HCT116 (cell line): Measurements from ENCODE around the gene GALNT18. TPM values are rescaled to one million over a fixed set of nuclear protein-coding genes. Genes with fewer than 3 reads are reported as not detected.

Experiments used
- ATAC-seq: fragments of 200-7000 bp; cut with Tn5 transposase; 2 replicates; pipeline ENCODE4 v1.9.1; 2020; ENCODE audit warnings: mild to moderate bottlenecking, moderate library complexity
- BruUV-seq: library from RNA; stranded (reverse); fragments of 400-500 nt; replicated peaks from 2 replicates; lab custom pipeline; 2021; lab: Mats Ljungman, UMichigan
- CTCF ChIA-PET: fragments of 300-600 bp; sonication (Branson Sonifier 250); formaldehyde crosslinking; loops from one replicate; lab custom pipeline; 2021; ENCODE audit warnings: antibody characterized with exemption; lab: Charles Lee
- POLR2A ChIA-PET: fragments of 300-600, 350-600 bp; sonication (Branson Sonifier 250); formaldehyde crosslinking; loops from one replicate; lab custom pipeline; 2021; ENCODE audit warnings: antibody characterized with exemption; lab: Charles Lee
- RAD21 ChIA-PET, 2 experiments: fragments of 300-600 bp; sonication (Branson Sonifier 250); formaldehyde crosslinking; loops; one replicate each; lab custom pipeline; 2023; ENCODE audit warnings: low total read pairs in 2 of 2; ENCODE audit not compliant: uncharacterized antibody in 2 of 2, unreplicated experiment in 2 of 2, low non-redundant PET in 1 of 2; lab: Charles Lee
- DNase-seq: peaks from one replicate; pipeline ENCODE4 v3.0.0-alpha.2; 2010; ENCODE audit warnings: low read depth, low spot score
- H2AFZ ChIP-seq: fragments of 200-600 bp; shearing (Covaris generic), sonication (generic); 2 replicates; pipeline ENCODE4 v1.6.1; 2017; ENCODE audit warnings: low read depth, mixed run types, mixed read lengths, antibody characterized with exemption, low read length; ENCODE audit not compliant: poor library complexity, severe bottlenecking
- H3K27ac ChIP-seq: 2 replicates; pipeline ENCODE4 v1.5.1; 2012; ENCODE audit warnings: low read depth, low read length
- H3K27me3 ChIP-seq: fragments of 200-600 bp; sonication (generic); 2 replicates; pipeline ENCODE4 v1.6.1; 2016; ENCODE audit warnings: mixed run types, low read length, mixed read lengths; ENCODE audit not compliant: insufficient read depth
- H3K36me3 ChIP-seq, 2 experiments: fragments of 200-500 bp in 1 of 2; fragments of 200-600 bp in 1 of 2; sonication (Bioruptor generic) in 1 of 2; sonication (generic) in 1 of 2; 2 replicates each; pipeline versions ENCODE4 v1.5.1 to v1.6.1; 2014 to 2016; ENCODE audit warnings: low read length in 2 of 2, inconsistent platforms in 1 of 2, mixed read lengths in 1 of 2, mixed run types in 1 of 2; ENCODE audit not compliant: insufficient read depth in 2 of 2, control insufficient read depth in 1 of 2
- H3K4me1 ChIP-seq, 2 experiments: fragments of 200-600 bp in 1 of 2; sonication (generic) in 1 of 2; 2 replicates each; pipeline versions ENCODE4 v1.5.1 to v1.6.1; 2012 to 2017; ENCODE audit warnings: low read length in 2 of 2, inconsistent platforms in 1 of 2, mild to moderate bottlenecking in 1 of 2, mixed read lengths in 1 of 2, mixed run types in 1 of 2, moderate library complexity in 1 of 2; ENCODE audit not compliant: insufficient read depth in 2 of 2, control insufficient read depth in 1 of 2
- H3K4me2 ChIP-seq: fragments of 200-600 bp; sonication (generic); 2 replicates; pipeline ENCODE4 v1.6.1; 2017; ENCODE audit warnings: mixed run types, low read length, mixed read lengths
- H3K4me3 ChIP-seq, 2 experiments: fragments of 200-600 bp in 1 of 2; sonication (generic) in 1 of 2; replicated peaks in 1 of 2; 2 replicates each; pipeline ENCODE4 v1.5.1; 2011 to 2016; ENCODE audit warnings: low read length in 2 of 2, control low read depth in 1 of 2, low read depth in 1 of 2, mild to moderate bottlenecking in 1 of 2, mixed read lengths in 1 of 2, mixed run types in 1 of 2
- H3K79me2 ChIP-seq: fragments of 200-600 bp; sonication (generic); 2 replicates; pipeline ENCODE4 v1.6.1; 2017; ENCODE audit warnings: mild to moderate bottlenecking, mixed run types, low read length, moderate library complexity, mixed read lengths; ENCODE audit not compliant: insufficient read depth
- H3K9ac ChIP-seq: fragments of 200-600 bp; sonication (generic); 2 replicates; pipeline ENCODE4 v1.6.1; 2016; ENCODE audit warnings: low read length, mixed read lengths
- H3K9me2 ChIP-seq: fragments of 200-600 bp; sonication (generic), shearing (Covaris generic); 2 replicates; pipeline ENCODE4 v1.6.1; 2017; ENCODE audit warnings: mixed run types, mild to moderate bottlenecking, moderate library complexity; ENCODE audit not compliant: insufficient read depth
- H3K9me3 ChIP-seq, 2 experiments: fragments of 200-500 bp in 1 of 2; fragments of 200-600 bp in 1 of 2; sonication (Bioruptor generic) in 1 of 2; sonication (generic) in 1 of 2; 2 replicates each; pipeline ENCODE4 v1.6.1; 2014 to 2017; ENCODE audit warnings: low read length in 2 of 2, mixed read lengths in 2 of 2, inconsistent platforms in 1 of 2, low read depth in 1 of 2, mild to moderate bottlenecking in 1 of 2, mixed run types in 1 of 2, moderate library complexity in 1 of 2; ENCODE audit not compliant: control insufficient read depth in 1 of 2, insufficient read depth in 1 of 2
- H4K20me1 ChIP-seq: fragments of 200-600 bp; sonication (generic), shearing (Covaris generic); 2 replicates; pipeline ENCODE4 v1.6.1; 2017; ENCODE audit warnings: mixed run types, mild to moderate bottlenecking, moderate library complexity; ENCODE audit not compliant: insufficient read depth
- CBX3 ChIP-seq: IDR thresholded peaks from 2 replicates; pipeline ENCODE4 v1.6.1; 2012; ENCODE audit warnings: low read depth
- CTCF ChIP-seq, 3 experiments: fragments of 200-600 bp in 1 of 3; sonication (generic) in 1 of 3; IDR thresholded peaks in 2 of 3; conservative IDR thresholded peaks in 1 of 3; 2 replicates each; pipeline ENCODE4 v1.5.1; 2012 to 2017; ENCODE audit warnings: low read depth in 2 of 3, low read length in 2 of 3, antibody characterized with exemption in 1 of 3, borderline replicate concordance in 1 of 3, control low read depth in 1 of 3, mild to moderate bottlenecking in 1 of 3, mixed read lengths in 1 of 3, mixed run types in 1 of 3, moderate library complexity in 1 of 3; ENCODE audit not compliant: insufficient read depth in 1 of 3
- ELF1 ChIP-seq: IDR thresholded peaks from 2 replicates; pipeline ENCODE4 v1.6.1; 2012; ENCODE audit warnings: low read depth, borderline replicate concordance
- EZH2 ChIP-seq: fragments of 200-600 bp; sonication (generic); IDR thresholded peaks from 2 replicates; pipeline ENCODE4 v1.6.1; 2017; ENCODE audit warnings: antibody characterized with exemption, mixed run types
- EZH2phosphoT487 ChIP-seq: fragments of 200-600 bp; IDR thresholded peaks from 2 replicates; pipeline ENCODE4 v1.6.1; 2018; ENCODE audit warnings: antibody characterized with exemption, borderline replicate concordance
- FOSL1 ChIP-seq: IDR thresholded peaks from 2 replicates; pipeline ENCODE4 v1.6.1; 2012; ENCODE audit warnings: low read depth
- POLR2A ChIP-seq: IDR thresholded peaks from 2 replicates; pipeline ENCODE4 v1.7.0; 2011; ENCODE audit warnings: borderline replicate concordance; ENCODE audit not compliant: insufficient read depth, insufficient read length; ENCODE audit errors: extremely low read depth
- POLR2AphosphoS5 ChIP-seq: IDR thresholded peaks from 2 replicates; pipeline ENCODE4 v1.6.1; 2011; ENCODE audit warnings: mild to moderate bottlenecking, low read depth, low read length, moderate library complexity
- RAD21 ChIP-seq: IDR thresholded peaks from 2 replicates; pipeline ENCODE4 v1.6.1; 2012; ENCODE audit warnings: low read depth, mild to moderate bottlenecking
- SIN3A ChIP-seq: IDR thresholded peaks from 2 replicates; pipeline ENCODE4 v1.6.1; 2012; ENCODE audit warnings: low read depth
- TCF7L2 ChIP-seq: IDR thresholded peaks from 2 replicates; pipeline ENCODE4 v1.7.0; 2011; ENCODE audit warnings: borderline replicate concordance, inconsistent platforms; ENCODE audit not compliant: insufficient read depth, insufficient read length; ENCODE audit errors: extremely low read depth
- YY1 ChIP-seq: IDR thresholded peaks from 2 replicates; pipeline ENCODE4 v1.6.1; 2011; ENCODE audit warnings: low read length, low read depth, moderate library complexity, mild to moderate bottlenecking; ENCODE audit not compliant: insufficient replicate concordance; ENCODE audit errors: extremely low read depth
- ZBTB33 ChIP-seq: IDR thresholded peaks from 2 replicates; pipeline ENCODE4 v1.6.1; 2011; ENCODE audit warnings: mild to moderate bottlenecking, low read length, moderate library complexity; ENCODE audit not compliant: insufficient replicate concordance; ENCODE audit errors: extremely low read depth
- ZFX ChIP-seq: fragments of 450-650 bp; IDR thresholded peaks from 2 replicates; pipeline ENCODE4 v1.6.1; 2017
- intact Hi-C: fragments of 100-400 bp; cut with micrococcal nuclease; formaldehyde crosslinking; loops from 2 replicates; pipeline ENCODE4 v1.10.0; 2022
- total RNA-seq: library from RNA; stranded (reverse); gene quantifications from one replicate; pipeline ENCODE4 v1.2.1, GENCODE V29; 2021; ENCODE audit not compliant: unreplicated experiment

Gene GALNT18
- total RNA-seq, 1 experiment from 2014 or later: 19.9 TPM

DNA sequence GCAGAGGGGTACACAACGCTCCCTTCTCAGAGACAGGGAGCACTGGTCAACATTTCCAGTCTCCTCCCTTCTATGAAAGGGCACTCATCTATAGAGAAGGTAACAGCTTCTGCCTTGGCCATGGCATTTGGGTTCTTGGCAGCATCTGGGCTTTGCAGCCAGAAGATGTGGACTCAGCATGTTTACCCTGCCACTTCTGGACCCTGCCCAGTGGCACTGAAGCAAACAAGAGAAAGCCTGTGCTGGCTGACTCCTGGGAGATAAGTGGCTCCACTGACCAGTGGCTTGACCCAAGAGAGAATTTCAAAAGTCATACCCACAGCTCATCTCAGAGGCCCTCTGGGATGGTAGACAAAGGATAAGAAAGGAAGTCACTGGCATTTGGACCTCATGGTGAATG lies 276.7 kb downstream of the GALNT18 start:
- H3K27me3 ChIP-seq: no peaks in the 10 kb centered on the region
- no peak for DNase-seq
- no peaks in the 10 kb centered on the region for H3K79me2 ChIP-seq
- TF ChIP-seq SIN3A: no peak
- TF ChIP-seq CBX3: no peak
- TF ChIP-seq TCF7L2: no peak
- TF ChIP-seq EZH2phosphoT487: no peak
- TF ChIP-seq ZBTB33: no peak
- no peak for TF ChIP-seq RAD21
- TF ChIP-seq YY1: no peak
- TF ChIP-seq POLR2A: no peak
- TF ChIP-seq ELF1: no peak
- TF ChIP-seq ZFX: no peak
- no peak for TF ChIP-seq POLR2AphosphoS5
- no peak for TF ChIP-seq FOSL1
- no peak for TF ChIP-seq CTCF (IDR thresholded peaks at IDR 0.05 in 2 of 3, conservative IDR thresholded peaks at IDR 0.05 in 1 of 3; ENCODE audit: borderline replicate concordance in 1 of 3, insufficient read depth in 1 of 3, low read depth in 2 of 3, low read length in 2 of 3)
- TF ChIP-seq EZH2: no peak
- no peaks in the 10 kb centered on the region for H4K20me1 ChIP-seq
- no peaks in the 10 kb centered on the region for H3K9me3 ChIP-seq
- POLR2A ChIA-PET: no interaction called here
- H3K9me2 ChIP-seq: no peaks in the 10 kb centered on the region
- CTCF ChIA-PET: no interaction called here
- RAD21 ChIA-PET: no interaction called here
- H3K27ac ChIP-seq: no peak overlapping the region
- no peak overlapping the region for H3K4me2 ChIP-seq
- no peak overlapping the region for H3K4me3 ChIP-seq
- ATAC-seq: no peak
- no peaks in the 10 kb centered on the region for H3K36me3 ChIP-seq
- H2AFZ ChIP-seq: no peak overlapping the region
- intact Hi-C loops: no loop called here
- no peak overlapping the region for H3K9ac ChIP-seq
- BruUV-seq: no TSS peak
- peaks cover 3 to 4% of the 10 kb centered on the region in 2 experiments; a peak in 3 of 4 replicates for H3K4me1 ChIP-seq
